ENCODE results near the gene DENND2A.
"Not testable (repeated sequence)": the region's sequence is repeated elsewhere in the genome, so short reads cannot be mapped to it uniquely, and the experiment has no call there.

DENND2A gene

GRCh38 chr7:140640727-140641523 lies at the start of gene DENND2A:
Gene DENND2A (minus strand): TSS chr7:140640813. CDS start chr7:140602397, 38,416 bp downstream.
- DNase-seq (ENCODE audit: low read depth): no peak

GRCh38 chr7:140689199-140690152 lies 48.9 kb upstream of the DENND2A start:
- DNase-seq (ENCODE audit: low read depth): no peak

- no peak for DNase-seq (ENCODE audit: low read depth)
These were observed 47.7 kb upstream of the DENND2A start for GRCh38 chr7:140688341-140688740.

- DNase-seq (ENCODE audit: low read depth): no peak
These were observed 46.3 kb upstream of the DENND2A start for GRCh38 chr7:140686921-140687320.

- DNase-seq (ENCODE audit: low read depth): no peak
These were observed 44.9 kb upstream of the DENND2A start for GRCh38 chr7:140685407-140686087.

GRCh38 chr7:140684066-140684950 lies 43.7 kb upstream of the DENND2A start:
- DNase-seq (ENCODE audit: low read depth): no peak

- no peak for DNase-seq (ENCODE audit: low read depth)
These were observed 43.0 kb upstream of the DENND2A start for GRCh38 chr7:140683657-140684056.

- DNase-seq (ENCODE audit: low read depth): no peak
These were observed 41.2 kb upstream of the DENND2A start for GRCh38 chr7:140681766-140682165.

- no peak for DNase-seq (ENCODE audit: low read depth)
These were observed 40.3 kb upstream of the DENND2A start for GRCh38 chr7:140680886-140681285.

GRCh38 chr7:140679186-140679585 lies 38.6 kb upstream of the DENND2A start:
- no peak for DNase-seq (ENCODE audit: low read depth)

GRCh38 chr7:140678816-140679130 lies 38.2 kb upstream of the DENND2A start:
- DNase-seq (ENCODE audit: low read depth): no peak

GRCh38 chr7:140678081-140678815 lies 37.6 kb upstream of the DENND2A start:
- DNase-seq (ENCODE audit: low read depth): no peak

GRCh38 chr7:140677496-140677895 lies 36.9 kb upstream of the DENND2A start:
- no peak for DNase-seq (ENCODE audit: low read depth)

- not testable (repeated sequence) for DNase-seq (ENCODE audit: low read depth)
These were observed 36.3 kb upstream of the DENND2A start for GRCh38 chr7:140676956-140677355.

GRCh38 chr7:140676306-140676705 lies 35.7 kb upstream of the DENND2A start:
- DNase-seq (ENCODE audit: low read depth): no peak

- no peak for DNase-seq (ENCODE audit: low read depth)
These were observed 35.1 kb upstream of the DENND2A start for GRCh38 chr7:140675726-140676125.

GRCh38 chr7:140674899-140675701 lies 34.5 kb upstream of the DENND2A start:
- DNase-seq (ENCODE audit: low read depth): no peak

GRCh38 chr7:140674356-140674800 lies 33.8 kb upstream of the DENND2A start:
- DNase-seq (ENCODE audit: low read depth): no peak

GRCh38 chr7:140673774-140674155 lies 33.2 kb upstream of the DENND2A start:
- DNase-seq (ENCODE audit: low read depth): no peak

Measured in stimulated activated CD8-positive, alpha-beta memory T cell treated with anti-CD3 and anti-CD28 coated beads, Interleukin-15, amount 100 ng/mL, for 24 hours (primary cell).